GM19239 (cell line): Measurements from ENCODE around the gene SLC24A4.
A peak's percentile ranks its signal among the peaks of the same experiment; 100 is the strongest.

Source experiments
- DNase-seq: peaks from one replicate; pipeline ENCODE4 v3.0.0; 2011; ENCODE audit warnings: low spot score; ENCODE audit not compliant: insufficient read length
- FAIRE-seq: peaks from 2 replicates; lab custom pipeline; 2011; peaks lifted over from hg19 to GRCh38; lab: Jason Lieb, UNC

The SLC24A4 gene

GRCh38 chr14:92492258-92492657 is 169.3 kb downstream of the SLC24A4 start:
- FAIRE-seq = no peak
- DNase-seq = no peak

- DNase-seq = no peak
- no peak for FAIRE-seq
Measured at GRCh38 chr14:92493024-92493423, 170.1 kb downstream of the SLC24A4 start.

- FAIRE-seq = no peak
- no peak for DNase-seq
Measured at GRCh38 chr14:92493492-92493891, 170.5 kb downstream of the SLC24A4 start.

GRCh38 chr14:92494512-92494911 is 171.5 kb downstream of the SLC24A4 start:
- no peak for DNase-seq
- FAIRE-seq = peak; percentile 80

GRCh38 chr14:92495027-92495426 is 172.1 kb downstream of the SLC24A4 start:
- no peak for DNase-seq
- no peak for FAIRE-seq

GRCh38 chr14:92496191-92496857 is 173.4 kb downstream of the SLC24A4 start:
- FAIRE-seq = no peak
- DNase-seq = no peak

- DNase-seq (no peak), FAIRE-seq (no peak)
Measured at GRCh38 chr14:92497391-92497790, 174.4 kb downstream of the SLC24A4 start.

- DNase-seq = no peak
- FAIRE-seq = no peak
Measured at GRCh38 chr14:92499234-92499633, 176.3 kb downstream of the SLC24A4 start.

GRCh38 chr14:92500491-92500941 is 177.6 kb downstream of the SLC24A4 start:
- FAIRE-seq (no peak), DNase-seq (no peak)

GRCh38 chr14:92501891-92502351 is 179.0 kb downstream of the SLC24A4 start:
- no peak for FAIRE-seq
- DNase-seq = no peak

- DNase-seq = no peak
- no peak for FAIRE-seq
Measured at GRCh38 chr14:92502541-92503286, 179.7 kb downstream of the SLC24A4 start.

- FAIRE-seq (no peak), DNase-seq (no peak)
Measured at GRCh38 chr14:92503756-92504491, 181.0 kb downstream of the SLC24A4 start.

- FAIRE-seq (no peak), DNase-seq (no peak)
Measured at GRCh38 chr14:92505826-92506225, 182.9 kb downstream of the SLC24A4 start.

GRCh38 chr14:92506231-92506630 is 183.3 kb downstream of the SLC24A4 start:
- no peak for FAIRE-seq
- no peak for DNase-seq

- FAIRE-seq = peak; percentile 79
- DNase-seq = no peak
Measured at GRCh38 chr14:92507174-92507768, 184.3 kb downstream of the SLC24A4 start.

GRCh38 chr14:92510972-92511371 is 188.0 kb downstream of the SLC24A4 start:
- DNase-seq (no peak), FAIRE-seq (no peak)

GRCh38 chr14:92511453-92512238 is 188.7 kb downstream of the SLC24A4 start:
- FAIRE-seq = no peak
- DNase-seq = no peak

- FAIRE-seq (no peak), DNase-seq (no peak)
Measured at GRCh38 chr14:92512807-92513203, 189.8 kb downstream of the SLC24A4 start.

- FAIRE-seq (peak; percentile 68), DNase-seq (peak; percentile 87)
Measured at GRCh38 chr14:92513204-92513965, 190.4 kb downstream of the SLC24A4 start, which contains the start of gene RIN3. RIN3 (plus strand) TSS chr14:92513781; CDS start chr14:92513933, 152 bp downstream.
